Prostate gland (tissue), 2 donors: ENCODE data around the gene GRIK3.

Experiments
- POLR2A ChIP-seq: fragments of 450-650 bp; IDR thresholded peaks from one replicate; pipeline ENCODE4 v1.6.1; 2016; ENCODE audit warnings: antibody characterized with exemption, mild to moderate bottlenecking
- POLR2AphosphoS5 ChIP-seq: sonication (generic); formaldehyde crosslinking; IDR thresholded peaks from one replicate; pipeline ENCODE4 v1.6.1; 2017; ENCODE audit warnings: antibody characterized with exemption
- TF ChIP-seq, protein P1 (sequence below), 4 experiments: fragments of 200-600 bp in 2 of 4; fragments of 450-650 bp in 2 of 4; sonication (generic) in 2 of 4; IDR thresholded peaks; 1 replicate in 3 of 4; 2 replicates in 1 of 4; pipeline ENCODE4 v1.5.1; 2016 to 2019; ENCODE audit warnings: antibody characterized with exemption in 4 of 4, mild to moderate bottlenecking in 2 of 4, moderate library complexity in 2 of 4

DNA sequence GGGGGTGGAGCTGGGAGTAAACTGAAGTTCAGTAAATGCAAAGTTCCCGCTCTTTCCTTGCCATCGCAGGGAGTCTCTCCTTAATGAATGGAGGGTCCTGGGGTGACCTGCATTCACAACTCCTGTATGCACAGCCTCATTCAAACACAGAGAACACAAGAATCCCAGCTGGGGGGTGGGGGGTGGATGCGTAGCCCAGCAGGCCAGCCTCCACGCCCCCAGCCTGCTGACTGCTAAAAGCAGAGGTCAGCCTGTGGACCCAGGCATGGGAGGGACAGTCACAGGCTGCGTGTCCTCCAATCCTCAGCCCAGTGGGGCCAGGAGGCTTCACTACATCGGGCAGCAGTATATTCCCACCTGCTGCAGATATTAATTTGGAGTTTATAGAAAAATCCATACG lies 263.1 kb downstream of the GRIK3 start:
- TF ChIP-seq, protein P1, sequence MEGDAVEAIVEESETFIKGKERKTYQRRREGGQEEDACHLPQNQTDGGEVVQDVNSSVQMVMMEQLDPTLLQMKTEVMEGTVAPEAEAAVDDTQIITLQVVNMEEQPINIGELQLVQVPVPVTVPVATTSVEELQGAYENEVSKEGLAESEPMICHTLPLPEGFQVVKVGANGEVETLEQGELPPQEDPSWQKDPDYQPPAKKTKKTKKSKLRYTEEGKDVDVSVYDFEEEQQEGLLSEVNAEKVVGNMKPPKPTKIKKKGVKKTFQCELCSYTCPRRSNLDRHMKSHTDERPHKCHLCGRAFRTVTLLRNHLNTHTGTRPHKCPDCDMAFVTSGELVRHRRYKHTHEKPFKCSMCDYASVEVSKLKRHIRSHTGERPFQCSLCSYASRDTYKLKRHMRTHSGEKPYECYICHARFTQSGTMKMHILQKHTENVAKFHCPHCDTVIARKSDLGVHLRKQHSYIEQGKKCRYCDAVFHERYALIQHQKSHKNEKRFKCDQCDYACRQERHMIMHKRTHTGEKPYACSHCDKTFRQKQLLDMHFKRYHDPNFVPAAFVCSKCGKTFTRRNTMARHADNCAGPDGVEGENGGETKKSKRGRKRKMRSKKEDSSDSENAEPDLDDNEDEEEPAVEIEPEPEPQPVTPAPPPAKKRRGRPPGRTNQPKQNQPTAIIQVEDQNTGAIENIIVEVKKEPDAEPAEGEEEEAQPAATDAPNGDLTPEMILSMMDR (IDR thresholded peaks at IDR 0.05), result no peak
- no peak for TF ChIP-seq POLR2A
- TF ChIP-seq POLR2AphosphoS5, result no peak
